ENCODE results near the gene EPHB6. TPM values are rescaled to one million over a fixed set of nuclear protein-coding genes. Genes with fewer than 3 reads are reported as not detected.

Gene EPHB6
- total RNA-seq, 4 donors from 2014 or later = 16.9 to 89.0 (median 45.7) TPM

DNA sequence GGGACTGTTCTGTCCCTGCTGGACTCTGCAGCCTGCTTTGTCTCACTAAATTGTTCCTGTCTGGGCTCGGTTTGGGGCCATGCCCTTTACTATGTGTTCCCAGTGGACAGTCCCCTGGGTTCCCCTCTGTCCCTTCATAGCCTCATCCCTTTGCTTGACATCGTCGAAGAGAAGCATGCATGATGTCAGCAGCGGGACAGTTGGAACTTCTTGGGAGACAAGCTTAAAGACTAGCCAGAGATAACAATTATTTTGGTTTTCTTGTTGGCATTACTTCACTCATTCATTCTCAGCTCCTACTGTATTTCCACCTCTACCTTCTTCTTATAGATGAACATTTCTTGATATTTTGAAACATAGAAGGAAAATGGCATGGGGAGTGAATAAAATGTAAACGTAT, 2.7 kb downstream of the EPHB6 start:
- TF ChIP-seq, protein P1, sequence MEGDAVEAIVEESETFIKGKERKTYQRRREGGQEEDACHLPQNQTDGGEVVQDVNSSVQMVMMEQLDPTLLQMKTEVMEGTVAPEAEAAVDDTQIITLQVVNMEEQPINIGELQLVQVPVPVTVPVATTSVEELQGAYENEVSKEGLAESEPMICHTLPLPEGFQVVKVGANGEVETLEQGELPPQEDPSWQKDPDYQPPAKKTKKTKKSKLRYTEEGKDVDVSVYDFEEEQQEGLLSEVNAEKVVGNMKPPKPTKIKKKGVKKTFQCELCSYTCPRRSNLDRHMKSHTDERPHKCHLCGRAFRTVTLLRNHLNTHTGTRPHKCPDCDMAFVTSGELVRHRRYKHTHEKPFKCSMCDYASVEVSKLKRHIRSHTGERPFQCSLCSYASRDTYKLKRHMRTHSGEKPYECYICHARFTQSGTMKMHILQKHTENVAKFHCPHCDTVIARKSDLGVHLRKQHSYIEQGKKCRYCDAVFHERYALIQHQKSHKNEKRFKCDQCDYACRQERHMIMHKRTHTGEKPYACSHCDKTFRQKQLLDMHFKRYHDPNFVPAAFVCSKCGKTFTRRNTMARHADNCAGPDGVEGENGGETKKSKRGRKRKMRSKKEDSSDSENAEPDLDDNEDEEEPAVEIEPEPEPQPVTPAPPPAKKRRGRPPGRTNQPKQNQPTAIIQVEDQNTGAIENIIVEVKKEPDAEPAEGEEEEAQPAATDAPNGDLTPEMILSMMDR (IDR thresholded peaks at IDR 0.05) = no peak
- DNase-seq (ENCODE audit: low spot score) = no peak
- no peak for ATAC-seq (ENCODE audit: low FRiP score)

DNA sequence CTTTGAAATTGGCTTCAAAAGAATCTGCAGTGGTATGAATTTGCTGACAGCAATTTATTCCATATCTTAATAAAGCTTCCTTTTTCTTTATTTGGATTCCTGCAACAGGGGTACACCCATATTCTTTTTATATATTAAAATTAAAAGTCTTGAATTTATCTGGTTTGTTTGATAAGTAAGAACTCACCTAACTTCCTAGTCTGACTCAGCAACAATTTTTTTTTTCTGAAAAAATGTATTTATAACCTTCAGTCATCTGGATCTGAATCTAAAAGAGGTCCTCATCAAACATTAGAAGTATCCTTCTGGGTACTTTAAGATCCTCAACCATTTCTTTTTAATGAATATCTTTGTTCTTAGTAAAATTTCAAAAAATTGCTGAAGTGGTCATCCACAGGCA, 4.5 kb downstream of the EPHB6 start:
- DNase-seq (ENCODE audit: low spot score) (no peak), ATAC-seq (ENCODE audit: low FRiP score) (no peak)
- TF ChIP-seq, protein P1 (IDR thresholded peaks at IDR 0.05) = no peak

DNA sequence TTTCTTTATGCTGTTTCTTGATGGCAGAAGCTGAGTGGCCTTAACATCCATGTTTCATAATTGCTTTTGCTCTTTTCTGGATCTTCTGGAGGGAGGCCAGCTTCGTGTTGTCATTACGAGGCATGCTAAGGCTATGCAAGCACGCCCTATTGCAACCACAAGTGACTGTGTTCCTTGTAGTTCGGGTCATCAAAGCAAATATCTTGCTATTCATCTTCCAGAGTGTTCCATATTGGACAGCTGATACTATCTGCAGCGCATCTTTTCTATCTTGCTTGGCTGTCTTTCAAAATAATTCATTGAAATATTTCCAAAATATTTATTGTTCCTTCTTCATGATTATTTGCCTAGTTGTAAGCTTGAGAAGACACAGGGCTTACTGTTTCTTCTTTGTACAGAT, 5.0 kb downstream of the EPHB6 start:
- ATAC-seq (ENCODE audit: low FRiP score) = no peak
- DNase-seq (ENCODE audit: low spot score) = no peak
- TF ChIP-seq, protein P1 (IDR thresholded peaks at IDR 0.05) = no peak

DNA sequence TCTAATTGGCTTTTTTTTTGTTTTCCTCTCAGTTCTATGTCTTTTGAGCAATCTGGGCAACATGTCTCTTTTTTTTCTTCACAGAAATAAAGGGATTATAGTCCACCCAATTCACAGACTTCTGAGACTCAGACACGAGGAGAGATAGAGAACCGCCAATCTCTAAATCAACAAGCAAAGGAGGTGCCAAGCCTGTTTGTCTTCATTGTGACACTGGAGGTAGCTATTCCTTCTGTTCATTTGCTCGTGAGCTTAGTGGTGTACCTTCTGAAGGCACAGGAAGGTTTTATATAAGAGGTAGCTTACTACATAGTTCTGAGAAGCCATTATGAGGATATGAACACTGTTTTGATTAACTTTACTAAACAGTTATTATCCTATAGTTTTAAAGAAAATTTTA, 6.1 kb downstream of the EPHB6 start:
- no peak for ATAC-seq (ENCODE audit: low FRiP score)

DNA sequence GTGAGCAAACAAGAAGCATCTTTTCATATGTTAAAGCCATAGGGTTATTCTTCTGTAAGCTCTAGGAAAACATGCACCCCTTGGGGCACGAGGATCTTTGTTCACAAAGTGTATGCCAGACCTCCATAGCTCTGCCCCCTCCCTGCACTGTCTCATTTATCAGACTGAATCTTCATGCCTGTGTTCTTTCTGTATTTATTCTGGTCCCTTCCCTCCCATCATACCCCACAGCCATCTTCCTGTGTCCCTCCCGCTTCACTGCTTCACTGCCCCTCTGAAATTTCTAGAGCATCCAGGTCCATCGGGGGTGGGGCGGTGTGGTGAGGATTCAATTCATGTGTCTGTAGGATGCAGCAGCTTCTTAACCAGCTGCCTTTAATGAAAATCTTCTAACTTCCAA, 7.5 kb downstream of the EPHB6 start:
- ATAC-seq (ENCODE audit: low FRiP score) (no peak), DNase-seq (ENCODE audit: low spot score) (no peak)
- TF ChIP-seq, protein P1 (IDR thresholded peaks at IDR 0.05) = no peak

More for the DNA sequence above, 6.1 kb downstream of the EPHB6 start:
- TF ChIP-seq, protein P1 (IDR thresholded peaks at IDR 0.05) = no peak
- no peak for DNase-seq (ENCODE audit: low spot score)

DNA sequence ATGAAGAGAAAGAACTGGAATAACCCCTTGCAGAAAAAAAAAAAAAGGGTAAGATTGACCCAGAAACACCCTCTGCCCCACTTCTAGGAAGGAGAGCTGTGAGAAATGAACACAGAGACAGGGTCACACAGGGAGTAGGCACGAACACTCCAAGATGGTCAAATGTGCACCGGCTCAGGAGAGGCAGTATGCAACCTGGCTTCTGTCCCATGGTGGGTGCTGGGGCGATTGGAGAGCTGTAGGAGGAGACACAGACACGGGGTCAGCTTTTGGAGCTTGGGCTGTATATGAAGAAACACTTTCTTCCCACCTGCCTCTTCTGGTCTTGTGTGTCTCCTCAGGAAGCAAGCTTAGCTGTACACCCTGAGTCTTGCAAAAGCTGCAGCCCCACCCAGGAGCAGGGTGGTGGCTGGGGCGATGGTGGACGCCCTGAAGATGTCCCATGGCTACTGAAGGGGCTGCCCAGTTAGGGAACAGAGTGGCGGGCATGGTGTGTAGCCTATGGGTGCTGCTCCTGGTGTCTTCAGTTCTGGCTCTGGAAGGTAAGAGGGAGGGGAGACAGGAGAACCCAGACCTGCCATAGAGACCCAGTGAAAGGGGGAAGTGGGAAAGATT, 8.0 kb downstream of the EPHB6 start:
- ATAC-seq (ENCODE audit: low FRiP score) (no peak), DNase-seq (ENCODE audit: low spot score) (no peak)
- TF ChIP-seq, protein P1 (IDR thresholded peaks at IDR 0.05) = no peak

DNA sequence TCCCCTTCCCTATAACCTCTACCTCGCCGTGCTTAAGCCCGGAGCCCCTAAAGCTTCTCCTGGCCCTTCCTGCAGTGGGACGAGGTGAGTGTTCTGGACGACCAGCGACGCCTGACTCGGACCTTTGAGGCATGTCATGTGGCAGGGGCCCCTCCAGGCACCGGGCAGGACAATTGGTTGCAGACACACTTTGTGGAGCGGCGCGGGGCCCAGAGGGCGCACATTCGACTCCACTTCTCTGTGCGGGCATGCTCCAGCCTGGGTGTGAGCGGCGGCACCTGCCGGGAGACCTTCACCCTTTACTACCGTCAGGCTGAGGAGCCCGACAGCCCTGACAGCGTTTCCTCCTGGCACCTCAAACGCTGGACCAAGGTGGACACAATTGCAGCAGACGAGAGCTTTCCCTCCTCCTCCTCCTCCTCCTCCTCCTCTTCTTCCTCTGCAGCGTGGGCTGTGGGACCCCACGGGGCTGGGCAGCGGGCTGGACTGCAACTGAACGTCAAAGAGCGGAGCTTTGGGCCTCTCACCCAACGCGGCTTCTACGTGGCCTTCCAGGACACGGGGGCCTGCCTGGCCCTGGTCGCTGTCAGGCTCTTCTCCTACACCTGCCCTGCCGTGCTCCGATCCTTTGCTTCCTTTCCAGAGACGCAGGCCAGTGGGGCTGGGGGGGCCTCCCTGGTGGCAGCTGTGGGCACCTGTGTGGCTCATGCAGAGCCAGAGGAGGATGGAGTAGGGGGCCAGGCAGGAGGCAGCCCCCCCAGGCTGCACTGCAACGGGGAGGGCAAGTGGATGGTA, 9.2 kb downstream of the EPHB6 start:
- DNase-seq (ENCODE audit: low spot score) (no peak), ATAC-seq (ENCODE audit: low FRiP score) (no peak)
- TF ChIP-seq, protein P1 (IDR thresholded peaks at IDR 0.05) = no peak
